ENCODE results near the gene PANK2. TPM values are rescaled to one million over a fixed set of nuclear protein-coding genes. Genes with fewer than 3 reads are reported as not detected.
"Not testable (repeated sequence)": the region's sequence is repeated elsewhere in the genome, so short reads cannot be mapped to it uniquely, and the experiment has no call there.

PANK2 gene
- total RNA-seq, 4 donors from 2014 or later = 22.9 to 48.7 (median 38.2) TPM

GRCh38 chr20:3937618-3938017, 48.4 kb downstream of the PANK2 start:
- intact Hi-C loops (cut with DNase I; ENCODE audit: low total_unique reads) = no loop called here
- no peak for DNase-seq
- TF ChIP-seq EP300 (IDR thresholded peaks at IDR 0.05; ENCODE audit: low read depth) (no peak), POLR2A (IDR thresholded peaks at IDR 0.05) (no peak), POLR2AphosphoS5 (IDR thresholded peaks at IDR 0.05) (no peak)
- TF ChIP-seq, protein P1, sequence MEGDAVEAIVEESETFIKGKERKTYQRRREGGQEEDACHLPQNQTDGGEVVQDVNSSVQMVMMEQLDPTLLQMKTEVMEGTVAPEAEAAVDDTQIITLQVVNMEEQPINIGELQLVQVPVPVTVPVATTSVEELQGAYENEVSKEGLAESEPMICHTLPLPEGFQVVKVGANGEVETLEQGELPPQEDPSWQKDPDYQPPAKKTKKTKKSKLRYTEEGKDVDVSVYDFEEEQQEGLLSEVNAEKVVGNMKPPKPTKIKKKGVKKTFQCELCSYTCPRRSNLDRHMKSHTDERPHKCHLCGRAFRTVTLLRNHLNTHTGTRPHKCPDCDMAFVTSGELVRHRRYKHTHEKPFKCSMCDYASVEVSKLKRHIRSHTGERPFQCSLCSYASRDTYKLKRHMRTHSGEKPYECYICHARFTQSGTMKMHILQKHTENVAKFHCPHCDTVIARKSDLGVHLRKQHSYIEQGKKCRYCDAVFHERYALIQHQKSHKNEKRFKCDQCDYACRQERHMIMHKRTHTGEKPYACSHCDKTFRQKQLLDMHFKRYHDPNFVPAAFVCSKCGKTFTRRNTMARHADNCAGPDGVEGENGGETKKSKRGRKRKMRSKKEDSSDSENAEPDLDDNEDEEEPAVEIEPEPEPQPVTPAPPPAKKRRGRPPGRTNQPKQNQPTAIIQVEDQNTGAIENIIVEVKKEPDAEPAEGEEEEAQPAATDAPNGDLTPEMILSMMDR (IDR thresholded peaks at IDR 0.05) = no peak
- H3K4me3 ChIP-seq = no peak overlapping the region
- WGBS, 2 donors (ENCODE audit: low coverage in 1 of 2) = 93 to 100% methylated on average over 3 of the region's 3 CpGs
- H3K27ac ChIP-seq = no peak overlapping the region
- H3K4me1 ChIP-seq = peaks cover 6 to 20% (median 12%) of the 10 kb centered on the region in 4 donors
- H3K9me3 ChIP-seq = no peaks in the 10 kb centered on the region
- no peaks in the 10 kb centered on the region for H3K36me3 ChIP-seq
- in situ Hi-C loops (cut with MboI; ENCODE audit: low pct_ligation_motif_present in 1 of 4, low pct_unique_long_range_greater_than_20kb in 1 of 4, low sequenced_read_pairs in 3 of 4) = no loop called here
- no peaks in the 10 kb centered on the region for H3K27me3 ChIP-seq

- DNase-seq = no peak
- no peaks in the 10 kb centered on the region for H3K4me1 ChIP-seq
- TF ChIP-seq POLR2AphosphoS5 (IDR thresholded peaks at IDR 0.05) (no peak), POLR2A (IDR thresholded peaks at IDR 0.05) (no peak), EP300 (IDR thresholded peaks at IDR 0.05; ENCODE audit: low read depth) (no peak)
- TF ChIP-seq, protein P1 (IDR thresholded peaks at IDR 0.05) = no peak
- no peak overlapping the region for H3K27ac ChIP-seq
- intact Hi-C loops (cut with DNase I; ENCODE audit: low total_unique reads) (no loop called here), in situ Hi-C loops (cut with MboI; ENCODE audit: low pct_ligation_motif_present in 1 of 4, low pct_unique_long_range_greater_than_20kb in 1 of 4, low sequenced_read_pairs in 3 of 4) (no loop called here)
- no peaks in the 10 kb centered on the region for H3K27me3 ChIP-seq
- no peak overlapping the region for H3K4me3 ChIP-seq
- no peaks in the 10 kb centered on the region for H3K36me3 ChIP-seq
- 87 to 89% methylated on average over 3 to 6 of the region's 6 CpGs for WGBS, 2 donors (ENCODE audit: low coverage in 1 of 2)
- no peaks in the 10 kb centered on the region for H3K9me3 ChIP-seq
Observed at GRCh38 chr20:3940905-3941304, 51.7 kb downstream of the PANK2 start.

DNA sequence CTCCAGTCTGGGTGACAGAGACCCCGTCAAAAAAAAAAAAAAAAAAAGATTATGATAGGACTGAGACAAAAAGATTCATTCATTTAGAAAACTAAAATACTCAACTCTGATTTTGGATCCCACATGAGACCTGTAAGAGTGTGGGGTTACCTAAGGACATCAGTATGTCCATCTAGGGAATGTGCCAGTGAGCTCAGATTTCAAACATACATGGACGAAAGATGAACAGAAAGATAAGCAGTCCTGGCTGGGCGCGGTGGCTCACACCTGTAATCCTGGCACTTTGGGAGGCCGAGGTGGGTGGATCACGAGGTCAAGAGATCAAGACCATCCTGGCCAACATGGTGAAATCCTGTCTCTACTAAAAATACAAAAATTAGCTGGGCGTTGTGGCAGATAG, 57.5 kb downstream of the PANK2 start:
- 78 to 95% methylated on average over 5 to 7 of the region's 7 CpGs for WGBS, 2 donors (ENCODE audit: low coverage in 1 of 2)
- in situ Hi-C loops (cut with MboI; ENCODE audit: low pct_ligation_motif_present in 1 of 4, low pct_unique_long_range_greater_than_20kb in 1 of 4, low sequenced_read_pairs in 3 of 4) = not testable (repeated sequence)

DNA sequence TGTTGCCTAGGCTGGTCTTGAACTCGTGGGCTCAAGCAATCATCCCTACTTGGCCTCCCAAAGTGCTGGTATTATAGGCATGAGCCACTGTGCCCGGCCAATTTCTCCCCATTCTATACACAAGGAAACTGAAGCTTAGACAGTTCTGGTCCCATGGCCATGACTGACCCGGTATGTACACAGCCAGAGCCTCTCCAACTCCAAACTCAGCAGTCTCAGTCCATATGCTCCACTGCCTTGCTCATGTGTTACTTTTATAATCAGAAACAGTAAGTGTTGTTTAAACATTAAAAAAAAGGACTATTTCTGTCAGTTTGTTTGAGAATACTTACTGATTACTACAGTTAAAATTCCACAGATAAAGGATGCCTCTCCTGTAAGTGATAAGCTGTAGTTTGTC, 75.5 kb downstream of the PANK2 start:
- in situ Hi-C loops (cut with MboI; ENCODE audit: low pct_ligation_motif_present in 1 of 4, low pct_unique_long_range_greater_than_20kb in 1 of 4, low sequenced_read_pairs in 3 of 4) = no loop called here

More for the DNA sequence above, 57.5 kb downstream of the PANK2 start:
- intact Hi-C loops (cut with DNase I; ENCODE audit: low total_unique reads); H3K36me3 ChIP-seq; H3K4me1 ChIP-seq; H3K27me3 ChIP-seq; DNase-seq; H3K4me3 ChIP-seq; H3K27ac ChIP-seq; H3K9me3 ChIP-seq: not testable (repeated sequence)

DNA sequence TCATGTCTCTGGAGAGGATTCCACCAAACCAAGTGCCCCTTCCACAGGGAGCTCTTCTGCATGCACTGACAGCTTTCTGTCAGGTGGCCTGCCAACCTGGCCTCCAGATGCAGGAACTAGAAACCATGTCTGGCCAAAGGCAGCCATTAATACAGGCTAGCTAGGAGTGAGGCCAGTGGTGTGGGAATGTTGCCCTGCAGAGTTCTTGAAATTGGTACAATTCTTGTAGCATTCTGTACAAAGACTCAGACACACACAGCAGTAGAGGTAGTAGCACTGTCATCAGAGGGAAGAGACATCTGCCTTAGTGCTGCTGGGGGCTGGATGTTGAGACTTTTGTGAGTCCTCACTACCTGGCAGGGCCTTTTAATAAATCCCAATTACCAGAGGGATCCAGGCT, 77.4 kb downstream of the PANK2 start:
- H3K9me3 ChIP-seq = no peaks in the 10 kb centered on the region
- peaks cover 0 to 14% (median 0%) of the 10 kb centered on the region in 4 donors for H3K4me1 ChIP-seq
- DNase-seq = no peak
- TF ChIP-seq POLR2A (IDR thresholded peaks at IDR 0.05) = no peak
- TF ChIP-seq, protein P1 (IDR thresholded peaks at IDR 0.05) = no peak
- no peak for TF ChIP-seq POLR2AphosphoS5 (IDR thresholded peaks at IDR 0.05)
- TF ChIP-seq EP300 (IDR thresholded peaks at IDR 0.05; ENCODE audit: low read depth) = no peak
- in situ Hi-C loops (cut with MboI; ENCODE audit: low pct_ligation_motif_present in 1 of 4, low pct_unique_long_range_greater_than_20kb in 1 of 4, low sequenced_read_pairs in 3 of 4) (no loop called here), intact Hi-C loops (cut with DNase I; ENCODE audit: low total_unique reads) (no loop called here)
- H3K4me3 ChIP-seq = no peak overlapping the region
- H3K27me3 ChIP-seq = no peaks in the 10 kb centered on the region
- H3K36me3 ChIP-seq = no peaks in the 10 kb centered on the region
- H3K27ac ChIP-seq = no peak overlapping the region

More for the DNA sequence above, 75.5 kb downstream of the PANK2 start:
- no peak overlapping the region for H3K4me3 ChIP-seq
- WGBS, 2 donors (ENCODE audit: low coverage in 1 of 2) = 14 to 59% methylated on average over 1 to 3 of the region's 3 CpGs
- no peak for DNase-seq
- no peaks in the 10 kb centered on the region for H3K9me3 ChIP-seq
- TF ChIP-seq EP300 (IDR thresholded peaks at IDR 0.05; ENCODE audit: low read depth) (no peak), POLR2AphosphoS5 (IDR thresholded peaks at IDR 0.05) (no peak)
- TF ChIP-seq, protein P1 (IDR thresholded peaks at IDR 0.05) = no peak
- H3K36me3 ChIP-seq = peaks cover 0 to 6% (median 0%) of the 10 kb centered on the region in 4 donors
- H3K4me1 ChIP-seq = no peaks in the 10 kb centered on the region
- intact Hi-C loops (cut with DNase I; ENCODE audit: low total_unique reads) = no loop called here
- H3K27ac ChIP-seq = no peak overlapping the region
- no peaks in the 10 kb centered on the region for H3K27me3 ChIP-seq

Data from transverse colon (tissue), 4 donors.